H1 (cell line): ENCODE results near the gene SMYD4.

ENCODE experiments used
- BACH1 ChIP-seq: IDR thresholded peaks from 2 replicates; pipeline ENCODE4 v1.6.1; 2012; ENCODE audit warnings: low read length, improper control_type of control experiment
- CBX8 ChIP-seq: fragments of 300-800, 300-1000 bp; sonication (generic); IDR thresholded peaks from 2 replicates; pipeline ENCODE4 v1.7.1; 2016; ENCODE audit warnings: low read depth, low read length, borderline replicate concordance
- CHD1 ChIP-seq: IDR thresholded peaks from 2 replicates; pipeline ENCODE4 v1.6.1; 2012; ENCODE audit warnings: low read depth, low read length, improper control_type of control experiment
- EP300 ChIP-seq, 2 experiments: IDR thresholded peaks; 1 replicate in 1 of 2; 2 replicates in 1 of 2; pipeline ENCODE4 v1.6.1; 2011 to 2012; ENCODE audit warnings: low read depth in 2 of 2, low read length in 2 of 2, mild to moderate bottlenecking in 2 of 2, borderline replicate concordance in 1 of 2, inconsistent platforms in 1 of 2, moderate library complexity in 1 of 2
- EZH2 ChIP-seq: fragments of 200-600 bp; sonication (generic); IDR thresholded peaks from 2 replicates; pipeline ENCODE4 v1.7.1; 2012; ENCODE audit warnings: low read depth, mild to moderate bottlenecking, moderate library complexity, low read length, inconsistent platforms; ENCODE audit not compliant: severe bottlenecking
- RAD21 ChIP-seq, 2 experiments: IDR thresholded peaks in 1 of 2; conservative IDR thresholded peaks in 1 of 2; 2 replicates each; pipeline ENCODE4 v1.6.1; 2011; ENCODE audit warnings: low read depth in 2 of 2, low read length in 2 of 2, improper control_type of control experiment in 1 of 2, inconsistent platforms in 1 of 2, mild to moderate bottlenecking in 1 of 2, moderate library complexity in 1 of 2
- RFX5 ChIP-seq: IDR thresholded peaks from 2 replicates; pipeline ENCODE4 v1.6.1; 2011; ENCODE audit warnings: low read depth, low read length, improper control_type of control experiment, borderline replicate concordance
- SAP30 ChIP-seq: fragments of 300-600 bp; sonication (generic); IDR thresholded peaks from 2 replicates; pipeline ENCODE4 v1.7.1; 2012; ENCODE audit warnings: low read length, moderate library complexity, mild to moderate bottlenecking, inconsistent platforms; ENCODE audit not compliant: insufficient read depth, insufficient replicate concordance
- SRF ChIP-seq: IDR thresholded peaks from 2 replicates; pipeline ENCODE4 v1.6.1; 2011; ENCODE audit warnings: mild to moderate bottlenecking, low read depth, low read length, moderate library complexity
- TCF12 ChIP-seq: IDR thresholded peaks from 2 replicates; pipeline ENCODE4 v1.6.1; 2011; ENCODE audit warnings: low read depth, mild to moderate bottlenecking, low read length
- TF ChIP-seq, protein P1 (sequence below), 3 experiments: IDR thresholded peaks; 1 replicate in 2 of 3; 2 replicates in 1 of 3; pipeline versions ENCODE4 v1.5.1 to v1.6.1; 2011; ENCODE audit warnings: low read length in 3 of 3, mild to moderate bottlenecking in 3 of 3, inconsistent platforms in 2 of 3, low read depth in 1 of 3, moderate library complexity in 1 of 3; ENCODE audit not compliant: insufficient read depth in 1 of 3; ENCODE audit errors: control extremely low read depth in 1 of 3
- TF ChIP-seq, protein P2 (sequence below): IDR thresholded peaks from 2 replicates; pipeline ENCODE4 v1.6.1; 2011; ENCODE audit warnings: low read depth, mild to moderate bottlenecking, low read length; ENCODE audit not compliant: insufficient read depth
- TF ChIP-seq, protein P3 (sequence below): IDR thresholded peaks from 2 replicates; pipeline ENCODE4 v1.6.1; 2011; ENCODE audit warnings: low read length, improper control_type of control experiment

DNA sequence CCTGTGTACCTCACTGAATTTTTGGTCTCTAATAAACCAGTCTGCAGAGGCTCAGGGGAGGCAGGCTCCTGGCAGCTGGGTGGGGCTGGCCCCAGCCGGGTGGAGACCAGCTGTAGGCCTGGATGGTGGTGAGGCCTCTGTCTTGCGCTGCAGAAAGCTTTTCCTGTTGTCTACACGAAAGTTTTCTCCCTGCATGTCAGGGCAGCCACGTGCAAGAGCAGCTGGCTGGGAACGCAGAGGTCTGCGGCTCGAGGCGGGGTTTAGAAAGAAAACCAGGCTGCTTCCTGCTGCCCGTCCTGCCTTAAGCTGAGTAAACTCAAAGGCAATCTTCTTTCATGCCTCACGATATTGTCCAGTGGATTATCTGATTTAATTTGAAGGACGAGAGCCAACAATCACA, 65.4 kb downstream of the SMYD4 start:
- TF ChIP-seq SRF: no peak
- TF ChIP-seq TCF12: no peak
- TF ChIP-seq, protein P1, sequence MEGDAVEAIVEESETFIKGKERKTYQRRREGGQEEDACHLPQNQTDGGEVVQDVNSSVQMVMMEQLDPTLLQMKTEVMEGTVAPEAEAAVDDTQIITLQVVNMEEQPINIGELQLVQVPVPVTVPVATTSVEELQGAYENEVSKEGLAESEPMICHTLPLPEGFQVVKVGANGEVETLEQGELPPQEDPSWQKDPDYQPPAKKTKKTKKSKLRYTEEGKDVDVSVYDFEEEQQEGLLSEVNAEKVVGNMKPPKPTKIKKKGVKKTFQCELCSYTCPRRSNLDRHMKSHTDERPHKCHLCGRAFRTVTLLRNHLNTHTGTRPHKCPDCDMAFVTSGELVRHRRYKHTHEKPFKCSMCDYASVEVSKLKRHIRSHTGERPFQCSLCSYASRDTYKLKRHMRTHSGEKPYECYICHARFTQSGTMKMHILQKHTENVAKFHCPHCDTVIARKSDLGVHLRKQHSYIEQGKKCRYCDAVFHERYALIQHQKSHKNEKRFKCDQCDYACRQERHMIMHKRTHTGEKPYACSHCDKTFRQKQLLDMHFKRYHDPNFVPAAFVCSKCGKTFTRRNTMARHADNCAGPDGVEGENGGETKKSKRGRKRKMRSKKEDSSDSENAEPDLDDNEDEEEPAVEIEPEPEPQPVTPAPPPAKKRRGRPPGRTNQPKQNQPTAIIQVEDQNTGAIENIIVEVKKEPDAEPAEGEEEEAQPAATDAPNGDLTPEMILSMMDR (IDR thresholded peaks at IDR 0.05; ENCODE audit: control extremely low read depth in 1 of 3, insufficient read depth in 1 of 3, low read depth in 1 of 3, low read length in 3 of 3): no peak
- no peak for TF ChIP-seq EZH2
- no peak for TF ChIP-seq CHD1
- TF ChIP-seq CBX8: no peak
- TF ChIP-seq, protein P2, sequence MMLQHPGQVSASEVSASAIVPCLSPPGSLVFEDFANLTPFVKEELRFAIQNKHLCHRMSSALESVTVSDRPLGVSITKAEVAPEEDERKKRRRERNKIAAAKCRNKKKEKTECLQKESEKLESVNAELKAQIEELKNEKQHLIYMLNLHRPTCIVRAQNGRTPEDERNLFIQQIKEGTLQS: no peak
- no peak for TF ChIP-seq SAP30
- TF ChIP-seq, protein P3, sequence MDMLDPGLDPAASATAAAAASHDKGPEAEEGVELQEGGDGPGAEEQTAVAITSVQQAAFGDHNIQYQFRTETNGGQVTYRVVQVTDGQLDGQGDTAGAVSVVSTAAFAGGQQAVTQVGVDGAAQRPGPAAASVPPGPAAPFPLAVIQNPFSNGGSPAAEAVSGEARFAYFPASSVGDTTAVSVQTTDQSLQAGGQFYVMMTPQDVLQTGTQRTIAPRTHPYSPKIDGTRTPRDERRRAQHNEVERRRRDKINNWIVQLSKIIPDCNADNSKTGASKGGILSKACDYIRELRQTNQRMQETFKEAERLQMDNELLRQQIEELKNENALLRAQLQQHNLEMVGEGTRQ: no peak
- no peak for TF ChIP-seq RFX5
- TF ChIP-seq RAD21 (IDR thresholded peaks at IDR 0.05 in 1 of 2, conservative IDR thresholded peaks at IDR 0.05 in 1 of 2; ENCODE audit: low read depth in 2 of 2, low read length in 2 of 2): no peak
- no peak for TF ChIP-seq BACH1
- no peak for TF ChIP-seq EP300 (IDR thresholded peaks at IDR 0.05; ENCODE audit: borderline replicate concordance in 1 of 2, low read depth in 2 of 2, low read length in 2 of 2)
